Endothelial cell of hepatic sinusoid (primary cell): ENCODE measurements around the gene ANKRD10.

Source experiments
- in situ Hi-C: cut with HindIII; loops from 2 replicates; pipeline ENCODE4 v1.10.0; 2017; ENCODE audit warnings: low sequenced_read_pairs

ANKRD10 gene

DNA sequence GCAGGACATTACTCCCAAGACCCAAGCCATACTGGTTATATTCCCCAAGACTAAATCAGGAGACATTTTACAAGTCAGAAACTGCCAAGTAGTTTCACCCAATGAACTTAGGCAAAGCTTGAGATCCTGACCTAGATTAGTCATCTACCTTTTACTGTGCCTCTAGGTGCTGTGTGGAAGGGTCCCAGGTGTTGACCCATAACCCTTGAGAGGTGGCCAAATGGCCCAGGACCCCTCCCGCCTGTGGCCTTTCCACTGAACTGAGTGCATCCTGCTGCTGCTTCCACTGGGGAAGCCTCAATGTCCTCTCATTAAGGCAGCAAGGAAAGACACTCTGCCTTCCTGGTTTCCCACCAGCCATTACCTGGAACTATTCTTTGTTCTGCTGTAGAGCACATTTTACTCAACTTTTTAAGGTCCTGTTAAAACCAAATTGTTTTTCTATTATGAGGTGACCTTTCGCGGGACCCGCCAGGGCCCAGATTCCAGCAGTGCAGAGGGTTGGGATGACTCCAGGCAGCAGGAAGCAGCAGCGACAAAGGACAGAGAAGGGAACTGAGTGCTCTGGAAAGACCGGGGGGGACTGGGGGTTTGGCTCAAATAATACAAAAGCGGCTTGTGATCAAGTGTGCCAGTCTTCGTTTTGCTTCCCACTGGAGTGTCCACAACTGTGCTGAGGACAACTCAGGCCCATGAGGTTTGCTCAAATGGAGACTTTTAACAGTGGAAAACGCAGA lies 27.1 kb downstream of the ANKRD10 start:
- in situ Hi-C loops = no loop called here

- in situ Hi-C loops = no loop called here
These were observed 27.8 kb downstream of the ANKRD10 start for GRCh38 chr13:110886870-110887596.

GRCh38 chr13:110885966-110886869 lies 28.7 kb downstream of the ANKRD10 start:
- in situ Hi-C loops = no loop called here

GRCh38 chr13:110885516-110885915 lies 29.4 kb downstream of the ANKRD10 start:
- in situ Hi-C loops = no loop called here

DNA sequence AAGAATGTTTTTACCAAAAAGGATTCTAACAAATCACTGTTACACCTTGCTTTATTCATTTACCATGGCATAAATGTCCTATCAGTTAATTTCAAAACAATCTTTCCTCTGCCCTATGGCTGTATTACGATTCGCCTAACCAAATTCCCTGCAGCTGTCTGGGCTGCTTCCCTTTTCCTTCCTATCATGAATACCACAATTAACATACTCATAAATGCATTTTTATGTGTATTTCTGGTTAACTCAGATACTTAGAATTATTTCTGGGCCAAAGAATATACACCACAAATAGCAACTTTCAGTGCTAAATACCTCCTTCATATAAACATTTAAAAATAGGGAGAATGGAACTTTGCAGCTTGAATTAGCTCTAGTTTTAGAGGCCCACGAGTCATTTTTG lies 30.4 kb downstream of the ANKRD10 start:
- in situ Hi-C loops = no loop called here

DNA sequence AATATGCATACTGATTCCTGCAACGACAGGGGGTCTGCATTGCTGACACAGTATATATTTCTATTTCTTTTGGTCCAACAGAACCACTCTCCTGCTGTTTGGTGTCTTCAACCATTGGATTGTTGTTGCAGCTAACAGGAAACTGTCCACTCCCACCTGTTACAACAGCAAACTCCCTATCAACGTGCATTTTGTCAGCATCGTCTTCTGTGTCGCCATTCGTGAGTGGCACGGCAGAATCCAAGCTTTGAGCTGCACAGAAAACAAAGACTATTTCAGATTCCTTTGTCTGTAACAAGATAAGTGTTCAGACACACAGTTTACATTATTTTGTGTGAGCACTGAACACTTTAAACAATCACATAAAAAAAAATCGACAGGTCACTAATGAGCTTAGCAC lies 31.3 kb downstream of the ANKRD10 start:
- in situ Hi-C loops = no loop called here

GRCh38 chr13:110882972-110883371 lies 31.9 kb downstream of the ANKRD10 start:
- in situ Hi-C loops = no loop called here

GRCh38 chr13:110881839-110882627 lies 32.8 kb downstream of the ANKRD10 start:
- in situ Hi-C loops = no loop called here

DNA sequence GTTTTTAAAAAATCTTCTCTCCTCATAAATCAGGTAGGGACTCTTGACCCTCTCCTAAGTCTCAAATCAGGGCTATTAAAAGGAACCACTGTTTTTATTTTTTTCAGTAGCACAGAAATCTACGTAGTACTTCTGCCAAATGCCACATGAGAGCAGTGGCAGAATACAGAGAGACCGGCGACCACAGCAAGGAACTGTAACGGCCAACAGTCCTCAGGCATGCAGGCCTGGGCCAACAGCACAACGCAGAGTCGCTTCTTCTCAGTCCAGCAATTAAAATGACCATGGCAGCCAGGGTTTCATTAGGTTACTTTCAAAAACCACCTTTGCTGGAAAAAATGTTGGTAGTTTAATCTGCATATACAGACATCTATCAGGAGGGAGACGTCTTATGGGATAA lies 34.2 kb downstream of the ANKRD10 start:
- in situ Hi-C loops = no loop called here

DNA sequence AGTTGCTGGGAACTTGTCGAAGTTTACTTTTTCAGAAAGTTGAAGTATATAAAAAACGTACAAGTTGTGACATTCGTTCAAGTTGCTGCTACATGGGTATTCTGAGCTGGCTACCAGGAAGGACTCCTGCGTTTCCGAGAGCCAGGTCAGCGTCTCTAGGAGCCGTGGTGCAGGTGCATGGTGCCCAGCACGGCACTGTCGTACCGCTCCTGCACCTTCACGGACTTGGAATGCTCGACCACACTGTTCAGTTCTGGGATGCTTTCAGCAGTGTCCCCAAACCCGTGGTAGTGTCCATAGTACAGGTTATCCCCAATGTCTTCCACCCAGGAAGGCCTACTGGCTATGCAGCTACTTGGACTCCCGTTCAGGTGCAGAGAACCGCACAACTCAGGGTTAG lies 35.4 kb downstream of the ANKRD10 start:
- in situ Hi-C loops = no loop called here

GRCh38 chr13:110877737-110878258 lies 37.1 kb downstream of the ANKRD10 start:
- in situ Hi-C loops = no loop called here

DNA sequence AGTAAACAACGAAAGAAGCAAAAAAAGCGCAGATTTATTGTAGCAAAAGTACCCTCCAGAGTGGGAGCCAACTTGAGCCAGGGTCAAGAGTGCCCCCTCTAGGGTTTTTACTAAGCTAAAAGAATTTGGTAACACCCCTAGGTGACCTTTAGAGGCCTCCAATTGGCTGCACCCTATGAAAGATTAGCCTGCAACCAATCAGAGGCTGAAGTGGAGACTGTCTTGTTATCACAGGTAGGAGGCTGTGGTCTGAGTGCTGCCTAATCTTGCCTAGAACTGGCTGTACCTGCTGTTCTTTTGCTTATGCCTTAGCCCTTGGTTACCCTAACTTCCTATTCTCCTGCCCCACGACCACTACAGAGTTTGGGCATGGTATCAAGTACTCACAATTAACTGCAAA lies 38.3 kb downstream of the ANKRD10 start:
- in situ Hi-C loops = no loop called here

GRCh38 chr13:110875241-110875640 lies 39.6 kb downstream of the ANKRD10 start:
- in situ Hi-C loops = no loop called here

- in situ Hi-C loops = no loop called here
These were observed 40.3 kb downstream of the ANKRD10 start for GRCh38 chr13:110874508-110874960.

DNA sequence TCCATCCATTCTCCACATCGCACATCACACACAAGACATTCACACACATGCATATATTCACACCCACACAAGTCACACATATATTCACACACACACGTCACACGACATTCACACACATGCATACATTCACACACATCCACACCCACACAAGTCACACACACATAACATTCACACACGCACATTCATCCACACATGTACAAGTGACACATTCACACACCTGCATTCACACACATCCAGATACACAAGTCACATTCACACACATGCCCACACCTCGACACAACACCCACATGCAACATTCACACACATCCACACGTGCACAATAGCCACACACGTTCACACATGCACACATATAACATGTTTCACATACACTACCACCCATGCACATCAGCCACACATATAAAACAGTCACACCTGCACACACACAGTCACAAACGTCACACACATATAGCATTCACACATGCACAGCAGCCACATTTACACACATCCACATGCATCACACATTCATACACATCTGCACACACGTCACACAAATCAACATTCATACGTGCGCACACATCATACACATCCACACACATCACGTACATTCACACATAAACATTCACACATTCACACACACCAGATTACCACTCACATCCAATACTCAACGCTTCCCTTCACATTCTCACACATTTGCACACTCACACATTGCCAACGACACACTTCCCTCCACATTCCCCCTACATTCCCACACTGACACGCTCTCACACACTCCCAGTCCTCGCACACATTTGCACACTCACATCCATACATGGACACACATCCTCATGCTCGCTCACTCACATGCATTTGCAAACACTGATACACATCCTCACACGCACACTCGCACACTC lies 41.0 kb downstream of the ANKRD10 start:
- in situ Hi-C loops = no loop called here

DNA sequence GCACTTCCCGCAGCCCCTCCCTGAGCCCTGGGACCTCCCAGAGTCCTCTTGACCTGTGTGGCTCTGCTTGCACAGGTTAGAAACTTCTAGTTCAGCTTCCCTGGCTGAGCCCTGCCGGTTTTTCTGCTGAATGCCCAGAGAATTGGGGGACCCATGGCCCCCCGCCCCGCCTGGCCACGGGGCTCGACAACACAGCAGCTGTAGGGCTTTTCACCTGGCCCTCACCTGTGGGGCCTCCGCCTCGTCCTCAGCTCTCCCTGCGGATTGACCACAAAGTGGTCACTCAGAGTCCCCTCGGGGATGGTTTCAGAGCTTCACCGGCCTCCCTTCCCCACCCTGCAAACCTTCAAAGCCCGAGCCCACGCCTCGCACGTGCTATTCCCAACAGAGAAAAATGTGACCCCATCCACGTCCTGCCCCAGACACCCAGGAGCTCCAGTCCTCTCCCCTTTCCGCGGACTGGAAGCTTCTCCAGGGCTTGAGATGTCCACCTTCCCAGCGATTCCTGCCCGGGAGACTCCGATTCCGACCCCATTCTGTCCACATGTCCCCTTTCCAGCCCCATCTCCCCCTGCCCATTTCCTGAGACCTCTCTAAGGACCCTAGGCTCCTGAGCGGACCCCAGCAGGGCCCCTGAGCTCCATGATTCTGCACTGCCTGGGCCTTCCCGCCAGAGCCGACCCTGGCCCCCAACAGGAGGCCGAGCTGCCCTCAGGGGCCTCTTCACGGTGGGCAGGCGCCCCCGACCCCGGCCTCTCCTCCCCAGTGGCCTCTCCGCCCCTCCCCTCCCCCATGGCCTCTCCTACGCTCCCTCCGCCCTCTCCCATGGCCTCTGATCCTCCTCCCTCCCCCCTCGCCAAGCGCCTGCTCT lies 41.9 kb downstream of the ANKRD10 start:
- in situ Hi-C loops = no loop called here

DNA sequence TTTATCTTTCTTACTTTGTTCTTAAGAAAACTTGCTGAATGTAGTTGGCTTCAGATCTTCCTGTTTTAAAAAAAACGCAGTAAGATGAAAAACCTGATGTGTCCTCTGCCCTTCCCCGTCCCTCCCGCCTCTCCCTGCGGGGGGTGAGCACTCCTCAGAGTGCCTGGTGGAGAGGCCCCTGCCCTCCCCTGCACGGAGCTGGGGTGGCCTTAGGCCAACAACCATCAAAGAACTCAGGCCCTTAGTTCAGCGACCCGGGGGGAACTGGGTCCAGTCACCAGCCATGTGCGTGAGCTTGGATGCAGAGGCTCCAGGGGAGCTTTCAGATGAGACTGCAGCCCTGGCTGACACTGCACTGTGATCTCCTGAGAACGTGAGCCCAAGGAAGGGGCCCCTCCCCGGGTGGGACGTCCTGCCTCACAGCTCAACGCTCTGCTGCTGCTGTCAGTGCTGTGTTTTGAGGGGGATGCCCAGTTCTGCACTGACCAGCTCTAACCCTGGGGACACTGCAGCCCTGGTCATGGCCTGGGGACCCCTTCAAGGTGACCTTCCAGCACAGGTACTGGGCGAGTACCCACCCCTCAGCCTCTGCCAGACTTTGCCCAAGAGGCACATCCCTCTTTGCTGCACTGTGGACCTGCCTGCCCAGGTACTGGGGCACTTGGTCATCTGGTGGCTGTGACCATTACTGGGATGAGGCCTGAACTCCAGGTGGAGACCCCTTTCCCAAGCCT lies 42.7 kb downstream of the ANKRD10 start:
- in situ Hi-C loops = no loop called here
